Thyroid gland (tissue), 4 donors: ENCODE data around the gene HP1BP3. TPM values are rescaled to one million over a fixed set of nuclear protein-coding genes. Genes with fewer than 3 reads are reported as not detected.

ENCODE experiments used
- DNase-seq, 2 donors: peaks; one replicate each; pipeline ENCODE4 v3.0.0-alpha.2; 2019
- H3K27ac ChIP-seq, 3 donors: fragments of 200-600 bp; sonication (generic); 1 replicate in 2 of 3; 2 replicates in 1 of 3; pipeline ENCODE4 v1.5.1; 2016 to 2019; ENCODE audit warnings: mild to moderate bottlenecking in 1 of 3, moderate library complexity in 1 of 3
- H3K27me3 ChIP-seq: fragments of 200-600 bp; sonication (generic); one replicate; pipeline ENCODE4 v1.5.1; 2019
- H3K36me3 ChIP-seq, 2 donors: fragments of 200-600 bp; sonication (generic); one replicate each; pipeline ENCODE4 v1.5.1; 2016 to 2019
- H3K4me1 ChIP-seq, 2 donors: fragments of 200-600 bp; sonication (generic); one replicate each; pipeline ENCODE4 v1.5.1; 2017 to 2019
- H3K4me3 ChIP-seq, 3 donors: fragments of 200-600 bp; sonication (generic); replicated peaks in 1 of 3; 1 replicate in 2 of 3; 2 replicates in 1 of 3; pipeline ENCODE4 v1.5.1; 2016; ENCODE audit warnings: mild to moderate bottlenecking in 1 of 3
- H3K9me3 ChIP-seq: fragments of 200-600 bp; sonication (generic); one replicate; pipeline ENCODE4 v1.5.1; 2017
- CTCF ChIP-seq, 6 experiments: fragments of 200-600 bp in 3 of 6; fragments of 450-650 bp in 3 of 6; sonication (generic) in 3 of 6; IDR thresholded peaks; one replicate each; pipeline ENCODE4 v1.5.1; 2016 to 2019; ENCODE audit warnings: antibody characterized with exemption in 6 of 6, mild to moderate bottlenecking in 2 of 6, inconsistent platforms in 1 of 6, moderate library complexity in 1 of 6
- POLR2A ChIP-seq, 2 donors: fragments of 450-650 bp; IDR thresholded peaks; one replicate each; pipeline ENCODE4 v1.6.1; 2017; ENCODE audit warnings: antibody characterized with exemption in 2 of 2, mild to moderate bottlenecking in 2 of 2, moderate library complexity in 1 of 2
- whole genome bisulfite sequencing, 2 donors: methylation state at CpG; one replicate each; pipeline ENCODE4 v1.1.5; 2017; 5-methylcytosine and 5-hydroxymethylcytosine counted together
- intact Hi-C: fragments of 100-400 bp; cut with DNase I; formaldehyde crosslinking; loops from one replicate; pipeline ENCODE4 v1.15.1; 2023
- total RNA-seq, 4 donors: library from RNA; depleted of rRNA; stranded (reverse); fragments of >200 nt; gene quantifications; one replicate each; pipeline ENCODE4 v1.2.3, GENCODE V29; 2016

Gene HP1BP3
- total RNA-seq, 4 donors from 2014 or later = 248 to 312 (median 280) TPM

GRCh38 chr1:20696397-20697333, 90.4 kb downstream of the HP1BP3 start:
- H3K4me1 ChIP-seq = peaks cover 0 to 8% of the 10 kb centered on the region in 2 donors
- intact Hi-C loops = loop anchor here (2.0 to 5.0 kb wide), 2 partner anchors 176 to 498 kb away; no protein-coding TSS in a partner anchor
- peak overlapping the region; percentile 81 to 84 (median 82) for H3K27ac ChIP-seq
- peak; percentile 75 to 96 (median 88) for TF ChIP-seq CTCF (IDR thresholded peaks at IDR 0.05)
- TF ChIP-seq POLR2A (IDR thresholded peaks at IDR 0.05) = no peak
- no peaks in the 10 kb centered on the region for H3K36me3 ChIP-seq
- no peaks in the 10 kb centered on the region for H3K9me3 ChIP-seq
- 1 to 3% methylated on average over 19 to 23 of the region's 46 CpGs for WGBS, 2 donors
- H3K27me3 ChIP-seq = no peaks in the 10 kb centered on the region
- peak overlapping the region in 2 of 3 donors; percentile 41 to 79 for H3K4me3 ChIP-seq
- peak; percentile 89 to 90 for DNase-seq

- 90% methylated on average over 10 of the region's 10 CpGs for WGBS, 2 donors
- Histone ChIP-seq H3K4me3 (no peak overlapping the region), H3K27ac (no peak overlapping the region), H3K4me1 (peaks cover 0 to 8% of the 10 kb centered on the region in 2 donors), H3K9me3 (no peaks in the 10 kb centered on the region), H3K27me3 (no peaks in the 10 kb centered on the region), H3K36me3 (no peaks in the 10 kb centered on the region)
- DNase-seq = no peak
- TF ChIP-seq POLR2A (IDR thresholded peaks at IDR 0.05) = no peak
- no peak for TF ChIP-seq CTCF (IDR thresholded peaks at IDR 0.05)
- intact Hi-C loops = loop anchor here (5.0 kb wide), 1 partner anchor 177 kb away; no protein-coding TSS in a partner anchor
Measured at GRCh38 chr1:20695515-20695914, 91.6 kb downstream of the HP1BP3 start.

GRCh38 chr1:20693623-20694022, 93.5 kb downstream of the HP1BP3 start:
- H3K27me3 ChIP-seq = no peaks in the 10 kb centered on the region
- no peak overlapping the region for H3K4me3 ChIP-seq
- WGBS, 2 donors = 82 to 88% methylated on average over 2 of the region's 2 CpGs
- DNase-seq = no peak
- no peaks in the 10 kb centered on the region for H3K9me3 ChIP-seq
- TF ChIP-seq CTCF (IDR thresholded peaks at IDR 0.05) (no peak), POLR2A (IDR thresholded peaks at IDR 0.05) (no peak)
- H3K36me3 ChIP-seq = no peaks in the 10 kb centered on the region
- peaks cover 0 to 18% of the 10 kb centered on the region in 2 donors for H3K4me1 ChIP-seq
- intact Hi-C loops = no loop called here
- no peak overlapping the region for H3K27ac ChIP-seq

Other genes with a start within 250 kb of the HP1BP3 start
- gene FAM43B, start 234.7 kb downstream of the HP1BP3 start, total RNA-seq = 1 to 10 TPM in 3 of 4 donors, under 1 TPM in 1; 0.59 to 3.5 (median 2.5) TPM
- gene CDA, start 198.2 kb downstream of the HP1BP3 start, total RNA-seq = 1 to 10 TPM in 2 of 4 donors, under 1 TPM in 2; 0.56 to 3.5 (median 1.5) TPM
- 100 to 1,000 TPM; 144 to 171 (median 151) TPM for gene PINK1, start 153.8 kb downstream of the HP1BP3 start, total RNA-seq
- 100 to 1,000 TPM; 182 to 299 (median 238) TPM for gene DDOST, start 125.9 kb downstream of the HP1BP3 start, total RNA-seq
- 10 to 100 TPM in 1 of 4 donors, 1 to 10 TPM in 3; 7.5 to 11.5 (median 8.6) TPM for gene KIF17, start 69.3 kb downstream of the HP1BP3 start, total RNA-seq
- 1 to 10 TPM in 2 of 4 donors, under 1 TPM in 2; 0.11 to 1.4 (median 0.77) TPM for gene SH2D5, start 54.6 kb downstream of the HP1BP3 start, total RNA-seq